Chondrocyte (in vitro differentiated cells): ENCODE data around the gene GABRR3. TPM values are rescaled to one million over a fixed set of nuclear protein-coding genes. Genes with fewer than 3 reads are reported as not detected.

Source experiments
- DNase-seq: peaks from one replicate; pipeline ENCODE4 v3.0.0; 2021; ENCODE audit warnings: mixed read lengths, low spot score
- H3K27ac Mint-ChIP-seq: one replicate; pipeline ENCODE4 v1.8.0; 2021; ENCODE audit warnings: mild to moderate bottlenecking, moderate library complexity, mixed read lengths; ENCODE audit not compliant: unreplicated experiment
- H3K27me3 Mint-ChIP-seq: 2 replicates; pipeline ENCODE4 v1.8.0; 2021; ENCODE audit warnings: low read depth, mixed read lengths
- H3K36me3 Mint-ChIP-seq: 2 replicates; pipeline ENCODE4 v1.8.0; 2021; ENCODE audit warnings: low read depth, mixed read lengths
- H3K4me1 Mint-ChIP-seq: 2 replicates; pipeline ENCODE4 v1.8.0; 2021; ENCODE audit warnings: low read depth, mild to moderate bottlenecking, mixed read lengths
- H3K4me3 Mint-ChIP-seq: one replicate; pipeline ENCODE4 v1.8.0; 2021; ENCODE audit warnings: mild to moderate bottlenecking, moderate library complexity, mixed read lengths; ENCODE audit not compliant: unreplicated experiment
- H3K9me3 Mint-ChIP-seq: 2 replicates; pipeline ENCODE4 v1.8.0; 2021; ENCODE audit warnings: low read depth, mixed read lengths
- total RNA-seq: library from RNA; stranded (reverse); gene quantifications from 3 replicates; pipeline ENCODE4 v1.2.1, GENCODE V29; 2021
- TF ChIP-seq, protein P1 (sequence below): fragments of 200-600 bp; sonication (generic); IDR thresholded peaks from 2 replicates; pipeline ENCODE4 v1.5.0; 2021; ENCODE audit warnings: antibody characterized with exemption, mild to moderate bottlenecking, moderate library complexity

The GABRR3 gene
- total RNA-seq, 1 donor from 2014 or later: not detected

DNA sequence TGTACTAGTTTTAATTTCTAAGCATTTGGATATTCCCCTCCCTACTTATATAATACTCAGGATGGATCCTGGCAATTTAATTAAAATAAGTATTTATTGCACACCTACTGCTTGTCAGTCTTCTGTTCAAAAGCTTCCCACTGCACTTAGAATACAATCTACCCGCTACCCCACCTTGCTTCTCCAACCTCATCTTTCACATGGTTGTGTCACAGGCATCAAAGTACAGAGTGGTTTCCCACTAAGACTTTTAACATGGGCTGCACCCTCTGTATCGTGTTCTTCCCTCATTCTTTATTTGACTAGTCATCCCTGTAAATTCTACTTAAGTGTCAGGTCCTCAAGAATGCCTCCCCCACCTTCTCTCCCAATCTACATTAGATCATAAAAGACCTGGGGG is 97.9 kb downstream of the GABRR3 start:
- Mint-ChIP-seq H3K9me3 (no peaks in the 10 kb centered on the region), H3K4me1 (peaks cover 9% of the 10 kb centered on the region), H3K27me3 (no peaks in the 10 kb centered on the region), H3K4me3 (no peak overlapping the region), H3K36me3 (peaks cover 18% of the 10 kb centered on the region), H3K27ac (no peak overlapping the region)
- no peak for DNase-seq
- TF ChIP-seq, protein P1, sequence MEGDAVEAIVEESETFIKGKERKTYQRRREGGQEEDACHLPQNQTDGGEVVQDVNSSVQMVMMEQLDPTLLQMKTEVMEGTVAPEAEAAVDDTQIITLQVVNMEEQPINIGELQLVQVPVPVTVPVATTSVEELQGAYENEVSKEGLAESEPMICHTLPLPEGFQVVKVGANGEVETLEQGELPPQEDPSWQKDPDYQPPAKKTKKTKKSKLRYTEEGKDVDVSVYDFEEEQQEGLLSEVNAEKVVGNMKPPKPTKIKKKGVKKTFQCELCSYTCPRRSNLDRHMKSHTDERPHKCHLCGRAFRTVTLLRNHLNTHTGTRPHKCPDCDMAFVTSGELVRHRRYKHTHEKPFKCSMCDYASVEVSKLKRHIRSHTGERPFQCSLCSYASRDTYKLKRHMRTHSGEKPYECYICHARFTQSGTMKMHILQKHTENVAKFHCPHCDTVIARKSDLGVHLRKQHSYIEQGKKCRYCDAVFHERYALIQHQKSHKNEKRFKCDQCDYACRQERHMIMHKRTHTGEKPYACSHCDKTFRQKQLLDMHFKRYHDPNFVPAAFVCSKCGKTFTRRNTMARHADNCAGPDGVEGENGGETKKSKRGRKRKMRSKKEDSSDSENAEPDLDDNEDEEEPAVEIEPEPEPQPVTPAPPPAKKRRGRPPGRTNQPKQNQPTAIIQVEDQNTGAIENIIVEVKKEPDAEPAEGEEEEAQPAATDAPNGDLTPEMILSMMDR: no peak

GRCh38 chr3:97935842-97936241 is 99.3 kb downstream of the GABRR3 start:
- no peaks in the 10 kb centered on the region for H3K27me3 Mint-ChIP-seq
- H3K4me1 Mint-ChIP-seq: peaks cover 9% of the 10 kb centered on the region
- H3K36me3 Mint-ChIP-seq: peaks cover 26% of the 10 kb centered on the region
- H3K27ac Mint-ChIP-seq: no peak overlapping the region
- H3K4me3 Mint-ChIP-seq: no peak overlapping the region
- no peaks in the 10 kb centered on the region for H3K9me3 Mint-ChIP-seq
- no peak for DNase-seq
- TF ChIP-seq, protein P1: no peak

Other genes starting within 250 kb of the GABRR3 start
- gene CRYBG3, start 213.3 kb downstream of the GABRR3 start, total RNA-seq: 15.5 to 17.7 TPM (median 15.6 TPM) in 3 replicates
- 26.5 to 35.2 TPM (median 27.1 TPM) in 3 replicates for gene RIOX2, start 62.9 kb downstream of the GABRR3 start, total RNA-seq
- not detected in 3 replicates for gene OR5AC2, start 51.9 kb upstream of the GABRR3 start, total RNA-seq
- not detected in 3 replicates for gene OR5H1, start 95.4 kb upstream of the GABRR3 start, total RNA-seq
- not detected in 3 replicates for gene OR5H14, start 112.2 kb upstream of the GABRR3 start, total RNA-seq
- not detected in 3 replicates for gene OR5H15, start 131.4 kb upstream of the GABRR3 start, total RNA-seq
- not detected in 3 replicates for gene OR5H6, start 228.9 kb upstream of the GABRR3 start, total RNA-seq
- gene OR5H2, start 247.2 kb upstream of the GABRR3 start, total RNA-seq: not detected in 3 replicates